ENCODE results near the gene MMADHC.
"Not testable (repeated sequence)": the region's sequence is repeated elsewhere in the genome, so short reads cannot be mapped to it uniquely, and the experiment has no call there.

MMADHC gene

GRCh38 chr2:149595056-149595963 lies 7.7 kb upstream of the MMADHC start:
- DNase-seq (ENCODE audit: low read depth): no peak

GRCh38 chr2:149594411-149594810 lies 6.8 kb upstream of the MMADHC start:
- DNase-seq (ENCODE audit: low read depth): no peak

GRCh38 chr2:149587950-149588487 lies 444 bp upstream of the MMADHC start:
- no peak for DNase-seq (ENCODE audit: low read depth)

- no peak for DNase-seq (ENCODE audit: low read depth)
These were observed 716 bp downstream of the MMADHC start for GRCh38 chr2:149586898-149587219.

GRCh38 chr2:149586063-149586462 lies 1.5 kb downstream of the MMADHC start:
- DNase-seq (ENCODE audit: low read depth): no peak

- DNase-seq (ENCODE audit: low read depth): no peak
These were observed 2.2 kb downstream of the MMADHC start for GRCh38 chr2:149585166-149585885.

- DNase-seq (ENCODE audit: low read depth): no peak
These were observed 7.3 kb downstream of the MMADHC start for GRCh38 chr2:149579972-149580882.

GRCh38 chr2:149577269-149577668 lies 10.3 kb downstream of the MMADHC start:
- no peak for DNase-seq (ENCODE audit: low read depth)

- no peak for DNase-seq (ENCODE audit: low read depth)
These were observed 11.8 kb downstream of the MMADHC start for GRCh38 chr2:149575752-149576151.

GRCh38 chr2:149575277-149575676 lies 12.3 kb downstream of the MMADHC start:
- no peak for DNase-seq (ENCODE audit: low read depth)

GRCh38 chr2:149573760-149574159 lies 13.8 kb downstream of the MMADHC start:
- no peak for DNase-seq (ENCODE audit: low read depth)

- no peak for DNase-seq (ENCODE audit: low read depth)
These were observed 15.2 kb downstream of the MMADHC start for GRCh38 chr2:149572102-149572953.

- DNase-seq (ENCODE audit: low read depth): no peak
These were observed 19.4 kb downstream of the MMADHC start for GRCh38 chr2:149568138-149568537.

GRCh38 chr2:149566652-149567051 lies 20.9 kb downstream of the MMADHC start:
- DNase-seq (ENCODE audit: low read depth): no peak

- not testable (repeated sequence) for DNase-seq (ENCODE audit: low read depth)
These were observed 21.9 kb downstream of the MMADHC start for GRCh38 chr2:149565625-149566024.

- no peak for DNase-seq (ENCODE audit: low read depth)
These were observed 22.6 kb downstream of the MMADHC start for GRCh38 chr2:149564983-149565382.

GRCh38 chr2:149564097-149564496 lies 23.5 kb downstream of the MMADHC start:
- DNase-seq (ENCODE audit: low read depth): no peak

- no peak for DNase-seq (ENCODE audit: low read depth)
These were observed 25.3 kb downstream of the MMADHC start for GRCh38 chr2:149562324-149562723.

- no peak for DNase-seq (ENCODE audit: low read depth)
These were observed 26.2 kb downstream of the MMADHC start for GRCh38 chr2:149561309-149561926.

- no peak for DNase-seq (ENCODE audit: low read depth)
These were observed 28.1 kb downstream of the MMADHC start for GRCh38 chr2:149559341-149560068.
